WTC11 (cell line): ENCODE data around the gene TUB.

ENCODE experiments used
- FOXJ3 ChIP-seq: sonication (generic); formaldehyde crosslinking; IDR thresholded peaks from 2 replicates; pipeline ENCODE4 v1.9.0; 2021; ENCODE audit warnings: missing genetic modification reagents, mild to moderate bottlenecking, borderline replicate concordance
- FOXK1 ChIP-seq: sonication (generic); formaldehyde crosslinking; IDR thresholded peaks from 2 replicates; pipeline ENCODE4 v1.8.0; 2022; ENCODE audit warnings: mild to moderate bottlenecking, moderate library complexity, missing genetic modification reagents
- ZNF232 ChIP-seq: sonication (generic); formaldehyde crosslinking; IDR thresholded peaks from 2 replicates; pipeline ENCODE4 v1.8.0; 2022; ENCODE audit warnings: mild to moderate bottlenecking, missing genetic modification reagents
- TF ChIP-seq, protein P1 (sequence below): fragments of 200-600 bp; IDR thresholded peaks from 2 replicates; pipeline ENCODE4 v1.8.0; 2022; ENCODE audit warnings: antibody characterized with exemption

DNA sequence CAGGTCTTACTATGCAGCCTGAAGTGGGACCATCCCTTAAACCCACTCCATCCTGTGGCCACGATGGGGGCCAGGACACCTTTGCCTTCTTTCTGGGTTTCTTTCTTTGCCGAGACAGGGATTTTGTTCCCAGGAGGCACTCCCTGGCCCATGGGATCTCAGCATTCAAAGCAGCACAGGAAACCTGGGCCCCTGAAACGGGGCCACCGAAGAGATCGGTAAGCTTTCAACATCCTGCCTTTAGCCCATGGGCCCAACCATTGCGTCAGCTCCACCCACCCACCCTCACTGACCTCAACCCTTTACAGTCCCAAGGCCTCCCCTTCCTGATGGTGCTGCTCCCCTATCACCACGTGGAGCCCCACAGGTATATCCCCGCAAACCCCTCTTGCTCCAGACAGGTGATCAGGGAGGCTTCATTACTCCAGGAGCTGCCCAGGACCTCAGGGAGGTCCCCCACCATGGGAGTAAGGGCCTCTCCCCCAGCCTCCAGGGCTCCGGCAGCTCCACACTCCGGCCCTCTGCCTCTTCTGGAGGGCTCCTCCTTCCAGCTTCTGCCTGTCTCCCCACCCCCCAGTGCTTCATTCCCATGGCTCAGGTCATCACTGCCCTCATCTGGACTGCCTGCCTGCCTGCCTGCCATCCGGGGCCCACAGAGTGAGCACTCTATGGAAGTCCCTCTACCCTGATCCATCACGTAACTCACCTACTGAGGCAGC lies 42.0 kb upstream of the TUB start:
- TF ChIP-seq, protein P1, sequence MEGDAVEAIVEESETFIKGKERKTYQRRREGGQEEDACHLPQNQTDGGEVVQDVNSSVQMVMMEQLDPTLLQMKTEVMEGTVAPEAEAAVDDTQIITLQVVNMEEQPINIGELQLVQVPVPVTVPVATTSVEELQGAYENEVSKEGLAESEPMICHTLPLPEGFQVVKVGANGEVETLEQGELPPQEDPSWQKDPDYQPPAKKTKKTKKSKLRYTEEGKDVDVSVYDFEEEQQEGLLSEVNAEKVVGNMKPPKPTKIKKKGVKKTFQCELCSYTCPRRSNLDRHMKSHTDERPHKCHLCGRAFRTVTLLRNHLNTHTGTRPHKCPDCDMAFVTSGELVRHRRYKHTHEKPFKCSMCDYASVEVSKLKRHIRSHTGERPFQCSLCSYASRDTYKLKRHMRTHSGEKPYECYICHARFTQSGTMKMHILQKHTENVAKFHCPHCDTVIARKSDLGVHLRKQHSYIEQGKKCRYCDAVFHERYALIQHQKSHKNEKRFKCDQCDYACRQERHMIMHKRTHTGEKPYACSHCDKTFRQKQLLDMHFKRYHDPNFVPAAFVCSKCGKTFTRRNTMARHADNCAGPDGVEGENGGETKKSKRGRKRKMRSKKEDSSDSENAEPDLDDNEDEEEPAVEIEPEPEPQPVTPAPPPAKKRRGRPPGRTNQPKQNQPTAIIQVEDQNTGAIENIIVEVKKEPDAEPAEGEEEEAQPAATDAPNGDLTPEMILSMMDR, result no peak
- no peak for TF ChIP-seq FOXJ3 (CRISPR knock-in tag)
- no peak for TF ChIP-seq FOXK1 (CRISPR knock-in tag)
- no peak for TF ChIP-seq ZNF232 (CRISPR knock-in tag)
